HEK293 (cell line): Measurements from ENCODE around the gene MRS2.

ENCODE experiments used
- BCL11A ChIP-seq: fragments of 450-650 bp; formaldehyde crosslinking; IDR thresholded peaks from 2 replicates; pipeline ENCODE4 v1.5.1; 2016; ENCODE audit warnings: low read depth, missing biosample characterization, missing genetic modification characterization
- GLI4 ChIP-seq: fragments of 450-650 bp; formaldehyde crosslinking; IDR thresholded peaks from 2 replicates; pipeline ENCODE4 v1.5.1; 2016; ENCODE audit warnings: missing biosample characterization, missing genetic modification characterization
- GLIS1 ChIP-seq: fragments of 450-650 bp; formaldehyde crosslinking; IDR thresholded peaks from 2 replicates; pipeline ENCODE4 v1.5.1; 2016; ENCODE audit warnings: missing biosample characterization, missing genetic modification characterization
- KLF8 ChIP-seq: fragments of 450-650 bp; formaldehyde crosslinking; IDR thresholded peaks from 2 replicates; pipeline ENCODE4 v1.5.1; 2016; ENCODE audit warnings: missing biosample characterization, missing genetic modification characterization
- MEIS1 ChIP-seq: sonication (generic); formaldehyde crosslinking; IDR thresholded peaks from 2 replicates; pipeline ENCODE4 v1.8.1; 2022; ENCODE audit warnings: missing genetic modification reagents, mild to moderate bottlenecking, borderline replicate concordance
- PBX3 ChIP-seq: sonication (generic); formaldehyde crosslinking; IDR thresholded peaks from 2 replicates; pipeline ENCODE4 v1.8.1; 2022; ENCODE audit warnings: mild to moderate bottlenecking, moderate library complexity, missing genetic modification reagents
- SCRT2 ChIP-seq: fragments of 450-650 bp; formaldehyde crosslinking; IDR thresholded peaks from 2 replicates; pipeline ENCODE4 v1.5.1; 2016; ENCODE audit warnings: missing biosample characterization, missing genetic modification characterization
- SP2 ChIP-seq: fragments of 450-650 bp; formaldehyde crosslinking; IDR thresholded peaks from 2 replicates; pipeline ENCODE4 v1.5.1; 2016; ENCODE audit warnings: missing biosample characterization, missing genetic modification characterization
- SP3 ChIP-seq: fragments of 450-650 bp; formaldehyde crosslinking; IDR thresholded peaks from 2 replicates; pipeline ENCODE4 v1.5.1; 2016; ENCODE audit warnings: missing biosample characterization, missing genetic modification characterization
- WT1 ChIP-seq: fragments of 450-650 bp; formaldehyde crosslinking; IDR thresholded peaks from 2 replicates; pipeline ENCODE4 v1.5.1; 2016; ENCODE audit warnings: missing biosample characterization, missing genetic modification characterization
- ZBTB17 ChIP-seq: fragments of 450-650 bp; formaldehyde crosslinking; IDR thresholded peaks from 2 replicates; pipeline ENCODE4 v1.5.1; 2016; ENCODE audit warnings: missing biosample characterization, missing genetic modification characterization
- ZBTB8A ChIP-seq: fragments of 450-650 bp; formaldehyde crosslinking; IDR thresholded peaks from 2 replicates; pipeline ENCODE4 v1.5.1; 2016; ENCODE audit warnings: missing biosample characterization, missing genetic modification characterization
- ZFP69B ChIP-seq: fragments of 450-650 bp; formaldehyde crosslinking; IDR thresholded peaks from 2 replicates; pipeline ENCODE4 v1.5.1; 2016; ENCODE audit warnings: missing biosample characterization, missing genetic modification characterization
- ZIC2 ChIP-seq: fragments of 450-650 bp; formaldehyde crosslinking; IDR thresholded peaks from 2 replicates; pipeline ENCODE4 v1.5.1; 2016; ENCODE audit warnings: missing biosample characterization, missing genetic modification characterization
- ZNF148 ChIP-seq: fragments of 450-650 bp; formaldehyde crosslinking; IDR thresholded peaks from 2 replicates; pipeline ENCODE4 v1.5.0; 2017; ENCODE audit warnings: missing biosample characterization, missing genetic modification characterization, borderline replicate concordance
- ZNF169 ChIP-seq: fragments of 450-650 bp; formaldehyde crosslinking; IDR thresholded peaks from 2 replicates; pipeline ENCODE4 v1.5.1; 2016; ENCODE audit warnings: missing biosample characterization, missing genetic modification characterization
- ZNF175 ChIP-seq: fragments of 450-650 bp; formaldehyde crosslinking; IDR thresholded peaks from 2 replicates; pipeline ENCODE4 v1.5.1; 2016; ENCODE audit warnings: missing biosample characterization, missing genetic modification characterization
- ZNF2 ChIP-seq: fragments of 450-650 bp; formaldehyde crosslinking; IDR thresholded peaks from 2 replicates; pipeline ENCODE4 v1.5.1; 2016; ENCODE audit warnings: missing biosample characterization, missing genetic modification characterization
- ZNF223 ChIP-seq: fragments of 450-650 bp; formaldehyde crosslinking; IDR thresholded peaks from 2 replicates; pipeline ENCODE4 v1.5.1; 2016; ENCODE audit warnings: missing biosample characterization, missing genetic modification characterization
- ZNF416 ChIP-seq: fragments of 450-650 bp; formaldehyde crosslinking; IDR thresholded peaks from 2 replicates; pipeline ENCODE4 v1.5.1; 2016; ENCODE audit warnings: missing biosample characterization, missing genetic modification characterization
- ZNF426 ChIP-seq: fragments of 450-650 bp; formaldehyde crosslinking; IDR thresholded peaks from 2 replicates; pipeline ENCODE4 v1.5.1; 2017; ENCODE audit warnings: missing biosample characterization, missing genetic modification characterization, mild to moderate bottlenecking, inconsistent platforms, moderate library complexity
- ZNF518A ChIP-seq: fragments of 450-650 bp; formaldehyde crosslinking; conservative IDR thresholded peaks from 2 replicates; pipeline ENCODE4 v1.5.1; 2016; ENCODE audit warnings: low read depth, missing biosample characterization, missing genetic modification characterization
- ZNF544 ChIP-seq: fragments of 450-650 bp; formaldehyde crosslinking; IDR thresholded peaks from 2 replicates; pipeline ENCODE4 v1.5.0; 2017; ENCODE audit warnings: missing biosample characterization, missing genetic modification characterization
- ZNF585B ChIP-seq: fragments of 450-650 bp; formaldehyde crosslinking; IDR thresholded peaks from 2 replicates; pipeline ENCODE4 v1.5.1; 2016; ENCODE audit warnings: missing biosample characterization, missing genetic modification characterization
- ZNF626 ChIP-seq: fragments of 450-650 bp; sonication (Bioruptor Pico); formaldehyde crosslinking; IDR thresholded peaks from 2 replicates; pipeline ENCODE4 v1.5.1; 2018; ENCODE audit warnings: missing biosample characterization, missing genetic modification characterization, inconsistent platforms
- ZNF629 ChIP-seq: fragments of 450-650 bp; formaldehyde crosslinking; IDR thresholded peaks from 2 replicates; pipeline ENCODE4 v1.5.1; 2017; ENCODE audit warnings: missing biosample characterization, missing genetic modification characterization
- ZNF639 ChIP-seq: fragments of 450-650 bp; formaldehyde crosslinking; IDR thresholded peaks from 2 replicates; pipeline ENCODE4 v1.5.1; 2016; ENCODE audit warnings: missing biosample characterization, missing genetic modification characterization
- ZNF701 ChIP-seq: fragments of 450-650 bp; formaldehyde crosslinking; IDR thresholded peaks from 2 replicates; pipeline ENCODE4 v1.5.1; 2016; ENCODE audit warnings: missing biosample characterization, missing genetic modification characterization
- ZNF776 ChIP-seq: fragments of 450-650 bp; formaldehyde crosslinking; IDR thresholded peaks from 2 replicates; pipeline ENCODE4 v1.5.0; 2017; ENCODE audit warnings: missing biosample characterization, missing genetic modification characterization, borderline replicate concordance
- ZSCAN4 ChIP-seq: fragments of 450-650 bp; formaldehyde crosslinking; IDR thresholded peaks from 2 replicates; pipeline ENCODE4 v1.5.1; 2017; ENCODE audit warnings: missing biosample characterization, missing genetic modification characterization

The MRS2 gene

GRCh38 chr6:24402697-24403500, at the start of gene MRS2 (continued):
- peak; percentile 58; the same call in 1 of the 2 replicates for TF ChIP-seq KLF8
- no peak for TF ChIP-seq ZNF626 (tag by site-specific recombination)
- no peak for TF ChIP-seq ZNF416 (tag by site-specific recombination)
- TF ChIP-seq PBX3 (CRISPR knock-in tag) = peak; percentile 97
- TF ChIP-seq ZNF426 = no peak
- peak; percentile 73 for TF ChIP-seq SP3 (tag by site-specific recombination)
- TF ChIP-seq ZNF776 (tag by site-specific recombination) = no peak
- TF ChIP-seq MEIS1 (CRISPR knock-in tag) = peak; percentile 22; the same call in 1 of the 2 replicates
- peak; percentile 77 for TF ChIP-seq SCRT2 (tag by site-specific recombination)
- no peak for TF ChIP-seq GLIS1
- TF ChIP-seq ZNF629 (tag by site-specific recombination) = peak; percentile 26; the same call in 1 of the 2 replicates
- TF ChIP-seq ZBTB17 = peak; percentile 76
- peak; percentile 64; the same call in 1 of the 2 replicates for TF ChIP-seq BCL11A (tag by site-specific recombination)
- TF ChIP-seq ZNF148 (tag by site-specific recombination) = no peak
- TF ChIP-seq ZIC2 = no peak
- peak; percentile 59 for TF ChIP-seq ZNF518A (tag by site-specific recombination)
- TF ChIP-seq ZNF701 = no peak
- TF ChIP-seq WT1 = peak; percentile 61
- peak; percentile 82 for TF ChIP-seq SP2
- no peak for TF ChIP-seq ZNF585B
- TF ChIP-seq GLI4 = peak; percentile 74; the same call in 1 of the 2 replicates
- peak; percentile 96 for TF ChIP-seq ZNF2 (tag by site-specific recombination)
- peak; percentile 77; the same call in 1 of the 2 replicates for TF ChIP-seq ZFP69B (tag by site-specific recombination)
- no peak for TF ChIP-seq ZNF175 (tag by site-specific recombination)
- no peak for TF ChIP-seq ZNF544 (tag by site-specific recombination)
- TF ChIP-seq ZNF639 (tag by site-specific recombination) = peak; percentile 50; the same call in 1 of the 2 replicates
- no peak for TF ChIP-seq ZSCAN4 (tag by site-specific recombination)
- TF ChIP-seq ZNF223 = peak; percentile 86
- TF ChIP-seq ZBTB8A (tag by site-specific recombination) = peak; percentile 28; the same call in 1 of the 2 replicates
- TF ChIP-seq ZNF169 (tag by site-specific recombination) = no peak
